GM12864 (cell line): ENCODE data around the gene TNIK.

Source experiments
- DNase-seq: peaks from one replicate; pipeline ENCODE4 v3.0.0-alpha.2; 2011; ENCODE audit warnings: low read depth
- H3K4me3 ChIP-seq: 2 replicates; pipeline ENCODE4 v1.5.1; 2011; ENCODE audit warnings: mild to moderate bottlenecking, low read depth, low read length, control low read depth
- TF ChIP-seq, protein P1 (sequence below): IDR thresholded peaks from 2 replicates; pipeline ENCODE4 v1.5.1; 2011; ENCODE audit warnings: low read depth, mild to moderate bottlenecking, moderate library complexity, low read length, control low read depth, inconsistent platforms; ENCODE audit errors: missing control alignments

Gene TNIK

DNA sequence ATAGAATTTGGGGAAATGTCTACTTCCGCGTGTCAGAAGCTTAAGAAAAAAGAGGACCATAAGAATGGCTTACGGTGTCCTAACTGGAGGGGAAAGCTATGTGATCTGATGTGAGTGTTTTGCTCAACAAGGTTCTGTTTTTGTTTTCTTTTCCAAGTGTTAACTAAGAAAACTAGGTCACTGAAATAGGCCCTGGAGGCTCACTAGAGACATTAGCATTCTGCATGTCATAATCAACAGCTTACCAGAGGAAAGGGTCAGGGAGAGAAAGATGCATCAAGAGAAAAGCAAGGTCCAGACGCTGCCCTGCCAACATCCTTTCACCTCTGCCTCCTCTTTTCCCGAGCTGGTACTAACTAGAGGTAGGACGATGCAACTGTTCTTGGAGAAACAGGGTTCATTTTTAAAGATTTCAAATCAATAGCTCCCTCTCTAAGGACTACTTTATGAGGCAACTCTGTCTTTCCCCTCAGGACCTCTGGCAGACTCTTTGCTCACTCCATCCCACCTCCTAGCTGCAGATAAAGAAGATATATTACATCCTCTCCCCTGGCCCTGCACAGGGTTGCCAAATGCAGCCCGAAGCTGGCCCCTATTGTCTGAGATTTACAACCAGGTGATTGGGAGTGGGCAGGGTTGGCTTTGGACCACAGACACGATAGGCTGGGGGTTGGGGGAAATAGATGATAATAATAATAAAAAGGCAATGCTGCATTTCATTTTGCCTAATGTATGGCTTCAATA lies 223.8 kb downstream of the TNIK start:
- H3K4me3 ChIP-seq = no peak overlapping the region
- DNase-seq = no peak
- TF ChIP-seq, protein P1, sequence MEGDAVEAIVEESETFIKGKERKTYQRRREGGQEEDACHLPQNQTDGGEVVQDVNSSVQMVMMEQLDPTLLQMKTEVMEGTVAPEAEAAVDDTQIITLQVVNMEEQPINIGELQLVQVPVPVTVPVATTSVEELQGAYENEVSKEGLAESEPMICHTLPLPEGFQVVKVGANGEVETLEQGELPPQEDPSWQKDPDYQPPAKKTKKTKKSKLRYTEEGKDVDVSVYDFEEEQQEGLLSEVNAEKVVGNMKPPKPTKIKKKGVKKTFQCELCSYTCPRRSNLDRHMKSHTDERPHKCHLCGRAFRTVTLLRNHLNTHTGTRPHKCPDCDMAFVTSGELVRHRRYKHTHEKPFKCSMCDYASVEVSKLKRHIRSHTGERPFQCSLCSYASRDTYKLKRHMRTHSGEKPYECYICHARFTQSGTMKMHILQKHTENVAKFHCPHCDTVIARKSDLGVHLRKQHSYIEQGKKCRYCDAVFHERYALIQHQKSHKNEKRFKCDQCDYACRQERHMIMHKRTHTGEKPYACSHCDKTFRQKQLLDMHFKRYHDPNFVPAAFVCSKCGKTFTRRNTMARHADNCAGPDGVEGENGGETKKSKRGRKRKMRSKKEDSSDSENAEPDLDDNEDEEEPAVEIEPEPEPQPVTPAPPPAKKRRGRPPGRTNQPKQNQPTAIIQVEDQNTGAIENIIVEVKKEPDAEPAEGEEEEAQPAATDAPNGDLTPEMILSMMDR = no peak

DNA sequence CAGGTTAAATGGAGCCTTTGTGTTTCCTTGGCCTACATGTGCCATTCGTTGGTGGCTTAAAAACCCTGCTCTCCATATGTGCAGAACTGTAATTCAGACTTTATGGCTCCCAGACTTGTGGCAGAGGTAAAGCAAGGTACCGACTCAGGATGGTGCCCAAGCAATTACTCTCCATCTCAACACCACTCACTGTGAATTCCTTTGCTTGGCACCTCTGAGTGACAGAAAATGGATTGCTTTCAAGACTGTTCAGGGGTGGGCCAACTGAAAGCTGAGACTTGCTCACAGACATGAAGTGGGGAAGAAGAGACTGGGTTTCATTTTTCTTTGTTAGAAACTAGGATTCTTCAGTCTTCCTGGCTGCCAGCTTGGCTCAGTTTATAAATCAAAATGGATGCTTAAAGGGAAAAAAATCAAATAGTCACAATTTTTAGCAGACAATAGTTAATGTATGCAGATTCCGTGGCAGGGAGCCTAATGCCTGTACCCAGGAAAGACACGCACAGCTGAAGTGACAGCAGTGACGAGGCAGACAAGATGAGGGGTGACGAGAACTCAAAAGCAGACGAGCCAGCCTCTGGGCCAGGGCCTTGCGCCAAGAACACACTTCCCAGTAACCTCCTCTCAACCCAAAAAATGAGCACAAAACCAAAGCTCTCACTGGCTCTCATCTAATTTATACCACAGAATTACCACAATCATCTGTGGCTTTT lies 225.8 kb downstream of the TNIK start:
- TF ChIP-seq, protein P1 = no peak
- DNase-seq = no peak
- no peak overlapping the region for H3K4me3 ChIP-seq

DNA sequence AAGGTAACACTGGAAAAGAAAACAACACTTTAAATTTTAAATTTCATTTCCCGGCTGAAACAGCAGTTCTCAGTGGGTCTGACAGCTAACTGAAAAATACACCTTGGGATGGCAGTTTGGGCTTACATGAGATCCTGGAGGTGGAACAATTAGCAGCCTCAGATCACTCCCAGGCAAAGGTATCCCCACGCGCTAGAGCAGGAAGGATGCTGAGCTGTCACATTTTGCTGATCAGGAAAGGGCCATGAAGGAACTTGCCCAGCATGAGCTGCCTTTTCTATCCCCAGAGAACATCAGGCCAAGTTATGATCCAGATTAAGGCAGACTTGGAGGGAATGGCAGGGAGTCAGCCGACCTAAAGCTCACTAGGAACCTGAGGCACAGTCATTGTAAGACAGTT lies 228.8 kb downstream of the TNIK start:
- TF ChIP-seq, protein P1 = no peak

DNA sequence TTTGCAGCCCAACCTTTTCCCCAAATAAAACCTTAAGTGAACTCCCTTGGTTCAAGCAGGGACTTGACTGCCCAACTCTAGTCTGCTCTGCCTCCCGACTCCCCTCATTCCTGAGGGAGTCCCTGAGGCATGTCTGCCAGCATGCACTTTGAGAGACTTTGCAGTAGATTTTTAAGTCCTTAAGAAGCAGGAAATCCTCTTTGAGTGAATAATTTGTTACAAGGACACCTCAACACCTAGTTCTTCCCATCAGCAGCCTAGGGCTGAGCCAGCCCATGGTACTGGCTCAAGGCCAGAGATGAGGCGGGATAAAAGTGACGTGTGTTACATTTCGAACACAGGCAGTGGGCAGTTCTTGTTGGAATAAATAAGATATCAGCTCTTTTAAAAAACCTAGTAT lies 229.3 kb downstream of the TNIK start:
- TF ChIP-seq, protein P1 = no peak
- H3K4me3 ChIP-seq = no peak overlapping the region
- no peak for DNase-seq

More for the DNA sequence above, 228.8 kb downstream of the TNIK start:
- DNase-seq = no peak
- no peak overlapping the region for H3K4me3 ChIP-seq

DNA sequence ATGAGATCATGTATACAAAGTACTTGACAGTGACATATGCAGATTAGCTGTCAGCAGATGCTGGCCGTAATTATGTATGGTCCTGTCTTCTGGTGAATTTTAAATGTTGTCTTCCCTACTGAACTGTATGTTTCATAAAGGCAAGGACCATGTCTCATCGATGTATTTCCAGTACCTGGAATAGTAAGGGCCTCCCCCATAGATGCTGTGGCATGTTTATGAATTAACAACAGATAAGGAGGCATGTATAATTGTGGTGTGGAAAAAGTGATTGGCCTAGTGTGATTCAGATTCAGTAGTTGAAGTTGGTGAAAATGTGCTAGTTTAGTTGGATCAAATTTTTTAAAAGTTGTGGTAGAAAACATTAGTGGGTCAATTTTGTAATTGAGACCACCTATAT lies 231.0 kb downstream of the TNIK start:
- no peak for DNase-seq
- TF ChIP-seq, protein P1 = no peak
- H3K4me3 ChIP-seq = no peak overlapping the region

DNA sequence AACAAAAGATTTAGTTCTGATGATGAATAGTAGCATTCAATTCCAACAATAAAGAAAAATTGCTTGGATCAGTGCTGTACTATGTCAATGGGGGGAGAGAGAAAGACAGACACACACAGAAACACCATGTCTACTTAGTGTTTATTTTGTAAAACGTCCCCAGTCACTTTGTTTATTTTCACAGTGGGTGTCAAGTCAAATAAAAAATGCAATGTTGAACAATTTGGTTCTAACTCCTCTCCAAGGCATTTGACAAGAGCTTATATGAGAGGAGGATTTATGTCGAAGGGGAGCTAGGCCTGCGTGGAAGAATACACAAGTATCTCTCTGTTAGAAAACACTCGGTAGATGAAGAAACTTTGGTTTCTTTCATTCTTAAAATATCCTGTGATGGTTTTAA lies 232.0 kb downstream of the TNIK start:
- no peak for DNase-seq
- TF ChIP-seq, protein P1 = no peak
- H3K4me3 ChIP-seq = no peak overlapping the region
